GM23338 (cell line): ENCODE data around the gene CASK. TPM values are rescaled to one million over a fixed set of nuclear protein-coding genes. Genes with fewer than 3 reads are reported as not detected.

Source experiments
- ATAC-seq: fragments of 200-7000 bp; cut with Tn5 transposase; 3 replicates; pipeline ENCODE4 v1.9.1; 2020
- DNase-seq: peaks from one replicate; pipeline ENCODE4 v3.0.0-alpha.2; 2015; ENCODE audit warnings: low spot score
- H2AFZ ChIP-seq: fragments of 200-600 bp; sonication (generic); 2 replicates; pipeline ENCODE4 v1.8.0; 2016; ENCODE audit warnings: antibody characterized with exemption, mild to moderate bottlenecking, moderate library complexity
- H3F3A ChIP-seq: fragments of 200-600 bp; sonication (generic); replicated peaks from 2 replicates; pipeline ENCODE4 v1.8.0; 2017; ENCODE audit warnings: antibody characterized with exemption, mixed run types, low read depth
- H3K27ac ChIP-seq: fragments of 200-600 bp; sonication (generic); 2 replicates; pipeline ENCODE4 v1.6.1; 2016; ENCODE audit warnings: low read depth
- H3K27me3 ChIP-seq: fragments of 200-600 bp; sonication (generic); 2 replicates; pipeline ENCODE4 v1.8.0; 2016; ENCODE audit warnings: mild to moderate bottlenecking, mixed run types, moderate library complexity; ENCODE audit not compliant: insufficient read depth
- H3K36me3 ChIP-seq: fragments of 200-600 bp; sonication (generic); 2 replicates; pipeline ENCODE4 v1.8.0; 2016; ENCODE audit warnings: mild to moderate bottlenecking; ENCODE audit not compliant: insufficient read depth
- H3K4me1 ChIP-seq: fragments of 200-600 bp; sonication (generic); 2 replicates; pipeline ENCODE4 v1.8.0; 2016; ENCODE audit warnings: mild to moderate bottlenecking, moderate library complexity; ENCODE audit not compliant: insufficient read depth
- H3K4me2 ChIP-seq: fragments of 200-600 bp; sonication (generic); 2 replicates; pipeline ENCODE4 v1.7.1; 2017; ENCODE audit warnings: mixed run types
- H3K4me3 ChIP-seq: fragments of 200-600 bp; sonication (generic); 2 replicates; pipeline ENCODE4 v1.6.1; 2016; ENCODE audit warnings: mixed run types
- H3K79me2 ChIP-seq: fragments of 200-600 bp; sonication (generic); replicated peaks from 2 replicates; pipeline ENCODE4 v1.8.0; 2017; ENCODE audit warnings: mild to moderate bottlenecking; ENCODE audit not compliant: insufficient read depth
- H3K9me2 ChIP-seq: fragments of 200-600 bp; sonication (generic); 2 replicates; pipeline ENCODE4 v1.8.0; 2017; ENCODE audit not compliant: insufficient read depth
- H4K20me1 ChIP-seq: fragments of 200-600 bp; sonication (generic); replicated peaks from 2 replicates; pipeline ENCODE4 v1.8.0; 2017; ENCODE audit warnings: mild to moderate bottlenecking; ENCODE audit not compliant: insufficient read depth
- H3K27ac Mint-ChIP-seq: 2 replicates; pipeline ENCODE4 v1.8.0; 2020; ENCODE audit warnings: inconsistent platforms, mild to moderate bottlenecking, moderate library complexity, mixed read lengths
- H3K27me3 Mint-ChIP-seq: 3 replicates; pipeline ENCODE4 v1.8.0; 2022; ENCODE audit warnings: low read depth, mild to moderate bottlenecking, moderate library complexity, mixed read lengths, inconsistent platforms; ENCODE audit not compliant: insufficient read depth, poor library complexity
- H3K36me3 Mint-ChIP-seq: 3 replicates; pipeline ENCODE4 v1.8.0; 2021; ENCODE audit warnings: low read depth, mild to moderate bottlenecking, inconsistent platforms, moderate library complexity, mixed read lengths
- H3K4me1 Mint-ChIP-seq: 3 replicates; pipeline ENCODE4 v1.8.0; 2020; ENCODE audit warnings: mild to moderate bottlenecking, inconsistent platforms, mixed read lengths
- H3K4me3 Mint-ChIP-seq: 3 replicates; pipeline ENCODE4 v1.8.0; 2021; ENCODE audit warnings: moderate library complexity, mild to moderate bottlenecking, inconsistent platforms, mixed read lengths
- H3K9me3 Mint-ChIP-seq: 3 replicates; pipeline ENCODE4 v1.8.0; 2020; ENCODE audit warnings: moderate library complexity, mild to moderate bottlenecking, inconsistent platforms, mixed read lengths
- CREB1 ChIP-seq: fragments of 250-450 bp; sonication (Bioruptor Pico); IDR thresholded peaks from 2 replicates; pipeline ENCODE4 v1.5.0; 2020; ENCODE audit warnings: low read depth, mild to moderate bottlenecking, moderate library complexity
- EZH2 ChIP-seq: fragments of 200-600 bp; sonication (generic); IDR thresholded peaks from one replicate; pipeline ENCODE4 v1.8.0; 2017; ENCODE audit warnings: antibody characterized with exemption, mild to moderate bottlenecking, low read depth; ENCODE audit not compliant: unreplicated experiment
- EZH2phosphoT487 ChIP-seq: fragments of 200-600 bp; sonication (generic); IDR thresholded peaks from one replicate; pipeline ENCODE4 v1.8.1; 2018; ENCODE audit warnings: antibody characterized with exemption; ENCODE audit not compliant: unreplicated experiment
- JUNB ChIP-seq: IDR thresholded peaks from one replicate; pipeline ENCODE4 v1.6.1; 2016; ENCODE audit warnings: antibody characterized with exemption; ENCODE audit not compliant: unreplicated experiment
- NANOG ChIP-seq: IDR thresholded peaks from 2 replicates; pipeline ENCODE4 v1.6.1; 2016; ENCODE audit warnings: antibody characterized with exemption, borderline replicate concordance
- POLR2AphosphoS5 ChIP-seq: IDR thresholded peaks from 2 replicates; pipeline ENCODE4 v1.6.1; 2016; ENCODE audit warnings: antibody characterized with exemption, low read depth
- STAT1 ChIP-seq: IDR thresholded peaks from one replicate; pipeline ENCODE4 v1.6.1; 2016; ENCODE audit warnings: antibody characterized with exemption; ENCODE audit not compliant: unreplicated experiment
- ZNF114 ChIP-seq: fragments of 250-450 bp; sonication (Bioruptor Pico); IDR thresholded peaks from 2 replicates; pipeline ENCODE4 v1.5.0; 2020; ENCODE audit warnings: mild to moderate bottlenecking, moderate library complexity
- ZNF331 ChIP-seq: fragments of 250-450 bp; sonication (Bioruptor Pico); IDR thresholded peaks from 2 replicates; pipeline ENCODE4 v1.5.0; 2020; ENCODE audit warnings: low read depth, mild to moderate bottlenecking, moderate library complexity
- polyA plus RNA-seq: library from polyadenylated mRNA; unstranded; fragments of >200 nt; fragmentation: Nextera tagmentation; extraction: Ambion mirVana; gene quantifications from 2 replicates; pipeline ENCODE4 v1.2.1, GENCODE V29; 2016
- total RNA-seq: library from RNA; depleted of rRNA; stranded (reverse); fragments of >200 nt; shearing (Covaris generic); gene quantifications from 2 replicates; pipeline ENCODE4 v1.2.3, GENCODE V29; 2014
- TF ChIP-seq, protein P1 (sequence below): IDR thresholded peaks from one replicate; pipeline ENCODE4 v1.6.1; 2018; ENCODE audit warnings: antibody characterized with exemption; ENCODE audit not compliant: unreplicated experiment
- TF ChIP-seq, protein P2 (sequence below), 2 experiments: fragments of 200-600 bp in 1 of 2; sonication (generic) in 1 of 2; conservative IDR thresholded peaks; 2 replicates each; pipeline versions ENCODE4 v1.5.1 to v1.6.1; 2016 to 2017; ENCODE audit warnings: antibody characterized with exemption in 2 of 2, low read depth in 2 of 2, mild to moderate bottlenecking in 2 of 2, moderate library complexity in 1 of 2
- TF ChIP-seq, protein P3 (sequence below): fragments of 250-450 bp; sonication (Bioruptor Pico); IDR thresholded peaks from 2 replicates; pipeline ENCODE4 v1.5.0; 2020; ENCODE audit warnings: mild to moderate bottlenecking, moderate library complexity
- TF ChIP-seq, protein P4 (sequence below): IDR thresholded peaks from 2 replicates; pipeline ENCODE4 v1.6.1; 2016; ENCODE audit warnings: antibody characterized with exemption

CASK gene
- total and polyA plus RNA-seq, 2 experiments from 2014 or later = 15.3 to 44.4 TPM

DNA sequence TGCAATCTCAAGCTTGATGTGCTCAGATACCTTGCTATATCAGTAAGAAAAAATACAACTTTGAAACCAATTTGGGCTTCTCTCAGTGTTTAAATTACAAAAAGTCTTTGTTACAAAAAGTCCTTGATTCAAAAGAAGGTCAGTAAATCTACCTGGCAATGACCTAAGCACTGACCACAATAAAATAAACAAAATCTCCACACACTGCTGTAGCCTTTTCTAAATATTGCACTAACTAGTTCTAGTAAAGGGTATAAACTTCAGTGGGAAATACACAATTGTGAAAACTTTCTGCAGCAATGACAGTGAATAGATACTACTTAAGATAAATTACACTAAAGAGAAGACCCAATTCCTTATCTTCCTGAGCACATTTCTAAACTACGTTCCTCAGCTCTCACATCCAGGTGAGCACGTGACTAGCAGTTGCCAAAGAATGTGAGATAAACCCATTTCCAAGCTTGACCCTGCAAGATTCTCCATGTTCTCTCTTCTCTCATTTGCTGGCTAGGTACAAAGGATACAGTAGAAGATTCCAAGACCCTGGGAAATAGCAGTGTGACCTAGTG lies 316.0 kb downstream of the CASK start:
- Histone ChIP-seq H2AFZ (no peak overlapping the region), H3K27ac (no peak overlapping the region; the same call in 1 of the 2 replicates), H4K20me1 (no peaks in the 10 kb centered on the region), H3K4me2 (no peak overlapping the region), H3K4me3 (no peak overlapping the region), H3K9me2 (no peaks in the 10 kb centered on the region), H3K36me3 (no peaks in the 10 kb centered on the region), H3K27me3 (no peaks in the 10 kb centered on the region), H3F3A (no peaks in the 10 kb centered on the region), H3K4me1 (peaks cover 20% of the 10 kb centered on the region), H3K79me2 (no peaks in the 10 kb centered on the region)
- no peak for DNase-seq
- Mint-ChIP-seq H3K9me3 (peaks cover 3% of the 10 kb centered on the region; the same call in 1 of the 3 replicates), H3K27me3 (no peaks in the 10 kb centered on the region), H3K4me1 (peaks cover 33% of the 10 kb centered on the region; the same call in 2 of the 3 replicates), H3K4me3 (no peak overlapping the region; the same call in 2 of the 3 replicates), H3K36me3 (peaks cover 29% of the 10 kb centered on the region; the same call in 2 of the 3 replicates), H3K27ac (0 out of 2 replicates have a peak overlapping the region, but pooled peaks have one; percentile 56)
- TF ChIP-seq ZNF331 (CRISPR knock-in tag) (no peak), CREB1 (no peak), STAT1 (no peak), EZH2phosphoT487 (no peak), JUNB (no peak), EZH2 (no peak), POLR2AphosphoS5 (no peak), ZNF114 (no peak), NANOG (no peak)
- TF ChIP-seq, protein P1, sequence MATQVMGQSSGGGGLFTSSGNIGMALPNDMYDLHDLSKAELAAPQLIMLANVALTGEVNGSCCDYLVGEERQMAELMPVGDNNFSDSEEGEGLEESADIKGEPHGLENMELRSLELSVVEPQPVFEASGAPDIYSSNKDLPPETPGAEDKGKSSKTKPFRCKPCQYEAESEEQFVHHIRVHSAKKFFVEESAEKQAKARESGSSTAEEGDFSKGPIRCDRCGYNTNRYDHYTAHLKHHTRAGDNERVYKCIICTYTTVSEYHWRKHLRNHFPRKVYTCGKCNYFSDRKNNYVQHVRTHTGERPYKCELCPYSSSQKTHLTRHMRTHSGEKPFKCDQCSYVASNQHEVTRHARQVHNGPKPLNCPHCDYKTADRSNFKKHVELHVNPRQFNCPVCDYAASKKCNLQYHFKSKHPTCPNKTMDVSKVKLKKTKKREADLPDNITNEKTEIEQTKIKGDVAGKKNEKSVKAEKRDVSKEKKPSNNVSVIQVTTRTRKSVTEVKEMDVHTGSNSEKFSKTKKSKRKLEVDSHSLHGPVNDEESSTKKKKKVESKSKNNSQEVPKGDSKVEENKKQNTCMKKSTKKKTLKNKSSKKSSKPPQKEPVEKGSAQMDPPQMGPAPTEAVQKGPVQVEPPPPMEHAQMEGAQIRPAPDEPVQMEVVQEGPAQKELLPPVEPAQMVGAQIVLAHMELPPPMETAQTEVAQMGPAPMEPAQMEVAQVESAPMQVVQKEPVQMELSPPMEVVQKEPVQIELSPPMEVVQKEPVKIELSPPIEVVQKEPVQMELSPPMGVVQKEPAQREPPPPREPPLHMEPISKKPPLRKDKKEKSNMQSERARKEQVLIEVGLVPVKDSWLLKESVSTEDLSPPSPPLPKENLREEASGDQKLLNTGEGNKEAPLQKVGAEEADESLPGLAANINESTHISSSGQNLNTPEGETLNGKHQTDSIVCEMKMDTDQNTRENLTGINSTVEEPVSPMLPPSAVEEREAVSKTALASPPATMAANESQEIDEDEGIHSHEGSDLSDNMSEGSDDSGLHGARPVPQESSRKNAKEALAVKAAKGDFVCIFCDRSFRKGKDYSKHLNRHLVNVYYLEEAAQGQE = no peak
- TF ChIP-seq, protein P2, sequence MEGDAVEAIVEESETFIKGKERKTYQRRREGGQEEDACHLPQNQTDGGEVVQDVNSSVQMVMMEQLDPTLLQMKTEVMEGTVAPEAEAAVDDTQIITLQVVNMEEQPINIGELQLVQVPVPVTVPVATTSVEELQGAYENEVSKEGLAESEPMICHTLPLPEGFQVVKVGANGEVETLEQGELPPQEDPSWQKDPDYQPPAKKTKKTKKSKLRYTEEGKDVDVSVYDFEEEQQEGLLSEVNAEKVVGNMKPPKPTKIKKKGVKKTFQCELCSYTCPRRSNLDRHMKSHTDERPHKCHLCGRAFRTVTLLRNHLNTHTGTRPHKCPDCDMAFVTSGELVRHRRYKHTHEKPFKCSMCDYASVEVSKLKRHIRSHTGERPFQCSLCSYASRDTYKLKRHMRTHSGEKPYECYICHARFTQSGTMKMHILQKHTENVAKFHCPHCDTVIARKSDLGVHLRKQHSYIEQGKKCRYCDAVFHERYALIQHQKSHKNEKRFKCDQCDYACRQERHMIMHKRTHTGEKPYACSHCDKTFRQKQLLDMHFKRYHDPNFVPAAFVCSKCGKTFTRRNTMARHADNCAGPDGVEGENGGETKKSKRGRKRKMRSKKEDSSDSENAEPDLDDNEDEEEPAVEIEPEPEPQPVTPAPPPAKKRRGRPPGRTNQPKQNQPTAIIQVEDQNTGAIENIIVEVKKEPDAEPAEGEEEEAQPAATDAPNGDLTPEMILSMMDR (conservative IDR thresholded peaks at IDR 0.05; ENCODE audit: low read depth in 2 of 2) = no peak
- TF ChIP-seq, protein P3, sequence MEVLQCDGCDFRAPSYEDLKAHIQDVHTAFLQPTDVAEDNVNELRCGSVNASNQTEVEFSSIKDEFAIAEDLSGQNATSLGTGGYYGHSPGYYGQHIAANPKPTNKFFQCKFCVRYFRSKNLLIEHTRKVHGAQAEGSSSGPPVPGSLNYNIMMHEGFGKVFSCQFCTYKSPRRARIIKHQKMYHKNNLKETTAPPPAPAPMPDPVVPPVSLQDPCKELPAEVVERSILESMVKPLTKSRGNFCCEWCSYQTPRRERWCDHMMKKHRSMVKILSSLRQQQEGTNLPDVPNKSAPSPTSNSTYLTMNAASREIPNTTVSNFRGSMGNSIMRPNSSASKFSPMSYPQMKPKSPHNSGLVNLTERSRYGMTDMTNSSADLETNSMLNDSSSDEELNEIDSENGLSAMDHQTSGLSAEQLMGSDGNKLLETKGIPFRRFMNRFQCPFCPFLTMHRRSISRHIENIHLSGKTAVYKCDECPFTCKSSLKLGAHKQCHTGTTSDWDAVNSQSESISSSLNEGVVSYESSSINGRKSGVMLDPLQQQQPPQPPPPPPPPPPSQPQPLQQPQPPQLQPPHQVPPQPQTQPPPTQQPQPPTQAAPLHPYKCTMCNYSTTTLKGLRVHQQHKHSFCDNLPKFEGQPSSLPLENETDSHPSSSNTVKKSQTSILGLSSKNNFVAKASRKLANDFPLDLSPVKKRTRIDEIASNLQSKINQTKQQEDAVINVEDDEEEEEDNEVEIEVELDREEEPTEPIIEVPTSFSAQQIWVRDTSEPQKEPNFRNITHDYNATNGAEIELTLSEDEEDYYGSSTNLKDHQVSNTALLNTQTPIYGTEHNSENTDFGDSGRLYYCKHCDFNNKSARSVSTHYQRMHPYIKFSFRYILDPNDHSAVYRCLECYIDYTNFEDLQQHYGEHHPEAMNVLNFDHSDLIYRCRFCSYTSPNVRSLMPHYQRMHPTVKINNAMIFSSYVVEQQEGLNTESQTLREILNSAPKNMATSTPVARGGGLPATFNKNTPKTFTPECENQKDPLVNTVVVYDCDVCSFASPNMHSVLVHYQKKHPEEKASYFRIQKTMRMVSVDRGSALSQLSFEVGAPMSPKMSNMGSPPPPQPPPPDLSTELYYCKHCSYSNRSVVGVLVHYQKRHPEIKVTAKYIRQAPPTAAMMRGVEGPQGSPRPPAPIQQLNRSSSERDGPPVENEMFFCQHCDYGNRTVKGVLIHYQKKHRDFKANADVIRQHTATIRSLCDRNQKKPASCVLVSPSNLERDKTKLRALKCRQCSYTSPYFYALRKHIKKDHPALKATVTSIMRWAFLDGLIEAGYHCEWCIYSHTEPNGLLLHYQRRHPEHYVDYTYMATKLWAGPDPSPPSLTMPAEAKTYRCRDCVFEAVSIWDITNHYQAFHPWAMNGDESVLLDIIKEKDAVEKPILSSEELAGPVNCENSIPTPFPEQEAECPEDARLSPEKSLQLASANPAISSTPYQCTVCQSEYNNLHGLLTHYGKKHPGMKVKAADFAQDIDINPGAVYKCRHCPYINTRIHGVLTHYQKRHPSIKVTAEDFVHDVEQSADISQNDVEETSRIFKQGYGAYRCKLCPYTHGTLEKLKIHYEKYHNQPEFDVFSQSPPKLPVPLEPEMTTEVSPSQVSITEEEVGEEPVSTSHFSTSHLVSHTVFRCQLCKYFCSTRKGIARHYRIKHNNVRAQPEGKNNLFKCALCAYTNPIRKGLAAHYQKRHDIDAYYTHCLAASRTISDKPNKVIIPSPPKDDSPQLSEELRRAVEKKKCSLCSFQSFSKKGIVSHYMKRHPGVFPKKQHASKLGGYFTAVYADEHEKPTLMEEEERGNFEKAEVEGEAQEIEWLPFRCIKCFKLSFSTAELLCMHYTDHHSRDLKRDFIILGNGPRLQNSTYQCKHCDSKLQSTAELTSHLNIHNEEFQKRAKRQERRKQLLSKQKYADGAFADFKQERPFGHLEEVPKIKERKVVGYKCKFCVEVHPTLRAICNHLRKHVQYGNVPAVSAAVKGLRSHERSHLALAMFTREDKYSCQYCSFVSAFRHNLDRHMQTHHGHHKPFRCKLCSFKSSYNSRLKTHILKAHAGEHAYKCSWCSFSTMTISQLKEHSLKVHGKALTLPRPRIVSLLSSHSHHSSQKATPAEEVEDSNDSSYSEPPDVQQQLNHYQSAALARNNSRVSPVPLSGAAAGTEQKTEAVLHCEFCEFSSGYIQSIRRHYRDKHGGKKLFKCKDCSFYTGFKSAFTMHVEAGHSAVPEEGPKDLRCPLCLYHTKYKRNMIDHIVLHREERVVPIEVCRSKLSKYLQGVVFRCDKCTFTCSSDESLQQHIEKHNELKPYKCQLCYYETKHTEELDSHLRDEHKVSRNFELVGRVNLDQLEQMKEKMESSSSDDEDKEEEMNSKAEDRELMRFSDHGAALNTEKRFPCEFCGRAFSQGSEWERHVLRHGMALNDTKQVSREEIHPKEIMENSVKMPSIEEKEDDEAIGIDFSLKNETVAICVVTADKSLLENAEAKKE (CRISPR knock-in tag) = no peak
- TF ChIP-seq, protein P4, sequence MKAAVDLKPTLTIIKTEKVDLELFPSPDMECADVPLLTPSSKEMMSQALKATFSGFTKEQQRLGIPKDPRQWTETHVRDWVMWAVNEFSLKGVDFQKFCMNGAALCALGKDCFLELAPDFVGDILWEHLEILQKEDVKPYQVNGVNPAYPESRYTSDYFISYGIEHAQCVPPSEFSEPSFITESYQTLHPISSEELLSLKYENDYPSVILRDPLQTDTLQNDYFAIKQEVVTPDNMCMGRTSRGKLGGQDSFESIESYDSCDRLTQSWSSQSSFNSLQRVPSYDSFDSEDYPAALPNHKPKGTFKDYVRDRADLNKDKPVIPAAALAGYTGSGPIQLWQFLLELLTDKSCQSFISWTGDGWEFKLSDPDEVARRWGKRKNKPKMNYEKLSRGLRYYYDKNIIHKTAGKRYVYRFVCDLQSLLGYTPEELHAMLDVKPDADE = no peak
- ATAC-seq = no peak
